Inferior parietal cortex (tissue), 1 donor: ENCODE measurements around the gene XRN1.
"Not testable (repeated sequence)": the region's sequence is repeated elsewhere in the genome, so short reads cannot be mapped to it uniquely, and the experiment has no call there.

Experiments used
- DNase-seq: peaks from one replicate; pipeline ENCODE4 v3.0.0-alpha.2; 2016; ENCODE audit errors: extremely low spot score

Gene XRN1

GRCh38 chr3:142438096-142438495 is 9.7 kb downstream of the XRN1 start:
- not testable (repeated sequence) for DNase-seq

GRCh38 chr3:142436951-142437585 is 10.8 kb downstream of the XRN1 start:
- DNase-seq, result no peak

- DNase-seq, result no peak
Observed at GRCh38 chr3:142434503-142434902, 13.3 kb downstream of the XRN1 start.

GRCh38 chr3:142433110-142433509 is 14.7 kb downstream of the XRN1 start:
- no peak for DNase-seq

GRCh38 chr3:142429582-142429981 is 18.3 kb downstream of the XRN1 start:
- DNase-seq, result no peak

GRCh38 chr3:142424754-142425153 is 23.1 kb downstream of the XRN1 start:
- no peak for DNase-seq

GRCh38 chr3:142418926-142419592 is 28.8 kb downstream of the XRN1 start:
- DNase-seq, result no peak

GRCh38 chr3:142417302-142417701 is 30.5 kb downstream of the XRN1 start:
- no peak for DNase-seq

- DNase-seq, result not testable (repeated sequence)
Observed at GRCh38 chr3:142400537-142400936, 47.3 kb downstream of the XRN1 start.

GRCh38 chr3:142394921-142395622 is 52.8 kb downstream of the XRN1 start:
- DNase-seq, result no peak

GRCh38 chr3:142385078-142385477 is 62.8 kb downstream of the XRN1 start:
- no peak for DNase-seq

- no peak for DNase-seq
Observed at GRCh38 chr3:142374687-142375086, 73.2 kb downstream of the XRN1 start.

- DNase-seq, result not testable (repeated sequence)
Observed at GRCh38 chr3:142369576-142369975, 78.3 kb downstream of the XRN1 start.

- DNase-seq, result no peak
Observed at GRCh38 chr3:142366434-142366833, 81.4 kb downstream of the XRN1 start.

GRCh38 chr3:142363936-142364467 is 83.8 kb downstream of the XRN1 start:
- no peak for DNase-seq

GRCh38 chr3:142363433-142363832 is 84.4 kb downstream of the XRN1 start:
- DNase-seq, result not testable (repeated sequence)

GRCh38 chr3:142359367-142359766 is 88.5 kb downstream of the XRN1 start:
- DNase-seq, result no peak

- no peak for DNase-seq
Observed at GRCh38 chr3:142356818-142357217, 91.0 kb downstream of the XRN1 start.

- no peak for DNase-seq
Observed at GRCh38 chr3:142355692-142356091, 92.1 kb downstream of the XRN1 start.

GRCh38 chr3:142354076-142354475 is 93.8 kb downstream of the XRN1 start:
- no peak for DNase-seq

- DNase-seq, result no peak
Observed at GRCh38 chr3:142353571-142353970, 94.3 kb downstream of the XRN1 start.

- not testable (repeated sequence) for DNase-seq
Observed at GRCh38 chr3:142352698-142353097, 95.1 kb downstream of the XRN1 start.

- DNase-seq, result no peak
Observed at GRCh38 chr3:142348460-142348859, 99.4 kb downstream of the XRN1 start.
